GM23338 (cell line): ENCODE data around the gene KCNMA1. TPM values are rescaled to one million over a fixed set of nuclear protein-coding genes. Genes with fewer than 3 reads are reported as not detected.

Experiments
- ATAC-seq: fragments of 200-7000 bp; cut with Tn5 transposase; 3 replicates; pipeline ENCODE4 v1.9.1; 2020
- DNase-seq: peaks from one replicate; pipeline ENCODE4 v3.0.0-alpha.2; 2015; ENCODE audit warnings: low spot score
- H2AFZ ChIP-seq: fragments of 200-600 bp; sonication (generic); 2 replicates; pipeline ENCODE4 v1.8.0; 2016; ENCODE audit warnings: antibody characterized with exemption, mild to moderate bottlenecking, moderate library complexity
- H3F3A ChIP-seq: fragments of 200-600 bp; sonication (generic); replicated peaks from 2 replicates; pipeline ENCODE4 v1.8.0; 2017; ENCODE audit warnings: antibody characterized with exemption, mixed run types, low read depth
- H3K27ac ChIP-seq: fragments of 200-600 bp; sonication (generic); 2 replicates; pipeline ENCODE4 v1.6.1; 2016; ENCODE audit warnings: low read depth
- H3K27me3 ChIP-seq: fragments of 200-600 bp; sonication (generic); 2 replicates; pipeline ENCODE4 v1.8.0; 2016; ENCODE audit warnings: mild to moderate bottlenecking, mixed run types, moderate library complexity; ENCODE audit not compliant: insufficient read depth
- H3K36me3 ChIP-seq: fragments of 200-600 bp; sonication (generic); 2 replicates; pipeline ENCODE4 v1.8.0; 2016; ENCODE audit warnings: mild to moderate bottlenecking; ENCODE audit not compliant: insufficient read depth
- H3K4me1 ChIP-seq: fragments of 200-600 bp; sonication (generic); 2 replicates; pipeline ENCODE4 v1.8.0; 2016; ENCODE audit warnings: mild to moderate bottlenecking, moderate library complexity; ENCODE audit not compliant: insufficient read depth
- H3K4me2 ChIP-seq: fragments of 200-600 bp; sonication (generic); 2 replicates; pipeline ENCODE4 v1.7.1; 2017; ENCODE audit warnings: mixed run types
- H3K4me3 ChIP-seq: fragments of 200-600 bp; sonication (generic); 2 replicates; pipeline ENCODE4 v1.6.1; 2016; ENCODE audit warnings: mixed run types
- H3K79me2 ChIP-seq: fragments of 200-600 bp; sonication (generic); replicated peaks from 2 replicates; pipeline ENCODE4 v1.8.0; 2017; ENCODE audit warnings: mild to moderate bottlenecking; ENCODE audit not compliant: insufficient read depth
- H3K9me2 ChIP-seq: fragments of 200-600 bp; sonication (generic); 2 replicates; pipeline ENCODE4 v1.8.0; 2017; ENCODE audit not compliant: insufficient read depth
- H4K20me1 ChIP-seq: fragments of 200-600 bp; sonication (generic); replicated peaks from 2 replicates; pipeline ENCODE4 v1.8.0; 2017; ENCODE audit warnings: mild to moderate bottlenecking; ENCODE audit not compliant: insufficient read depth
- H3K27ac Mint-ChIP-seq: 2 replicates; pipeline ENCODE4 v1.8.0; 2020; ENCODE audit warnings: inconsistent platforms, mild to moderate bottlenecking, moderate library complexity, mixed read lengths
- H3K27me3 Mint-ChIP-seq: 3 replicates; pipeline ENCODE4 v1.8.0; 2022; ENCODE audit warnings: low read depth, mild to moderate bottlenecking, moderate library complexity, mixed read lengths, inconsistent platforms; ENCODE audit not compliant: insufficient read depth, poor library complexity
- H3K36me3 Mint-ChIP-seq: 3 replicates; pipeline ENCODE4 v1.8.0; 2021; ENCODE audit warnings: low read depth, mild to moderate bottlenecking, inconsistent platforms, moderate library complexity, mixed read lengths
- H3K4me1 Mint-ChIP-seq: 3 replicates; pipeline ENCODE4 v1.8.0; 2020; ENCODE audit warnings: mild to moderate bottlenecking, inconsistent platforms, mixed read lengths
- H3K4me3 Mint-ChIP-seq: 3 replicates; pipeline ENCODE4 v1.8.0; 2021; ENCODE audit warnings: moderate library complexity, mild to moderate bottlenecking, inconsistent platforms, mixed read lengths
- H3K9me3 Mint-ChIP-seq: 3 replicates; pipeline ENCODE4 v1.8.0; 2020; ENCODE audit warnings: moderate library complexity, mild to moderate bottlenecking, inconsistent platforms, mixed read lengths
- CREB1 ChIP-seq: fragments of 250-450 bp; sonication (Bioruptor Pico); IDR thresholded peaks from 2 replicates; pipeline ENCODE4 v1.5.0; 2020; ENCODE audit warnings: low read depth, mild to moderate bottlenecking, moderate library complexity
- EZH2 ChIP-seq: fragments of 200-600 bp; sonication (generic); IDR thresholded peaks from one replicate; pipeline ENCODE4 v1.8.0; 2017; ENCODE audit warnings: antibody characterized with exemption, mild to moderate bottlenecking, low read depth; ENCODE audit not compliant: unreplicated experiment
- EZH2phosphoT487 ChIP-seq: fragments of 200-600 bp; sonication (generic); IDR thresholded peaks from one replicate; pipeline ENCODE4 v1.8.1; 2018; ENCODE audit warnings: antibody characterized with exemption; ENCODE audit not compliant: unreplicated experiment
- JUNB ChIP-seq: IDR thresholded peaks from one replicate; pipeline ENCODE4 v1.6.1; 2016; ENCODE audit warnings: antibody characterized with exemption; ENCODE audit not compliant: unreplicated experiment
- NANOG ChIP-seq: IDR thresholded peaks from 2 replicates; pipeline ENCODE4 v1.6.1; 2016; ENCODE audit warnings: antibody characterized with exemption, borderline replicate concordance
- POLR2AphosphoS5 ChIP-seq: IDR thresholded peaks from 2 replicates; pipeline ENCODE4 v1.6.1; 2016; ENCODE audit warnings: antibody characterized with exemption, low read depth
- REST ChIP-seq: IDR thresholded peaks from one replicate; pipeline ENCODE4 v1.6.1; 2018; ENCODE audit warnings: antibody characterized with exemption; ENCODE audit not compliant: unreplicated experiment
- STAT1 ChIP-seq: IDR thresholded peaks from one replicate; pipeline ENCODE4 v1.6.1; 2016; ENCODE audit warnings: antibody characterized with exemption; ENCODE audit not compliant: unreplicated experiment
- ZNF114 ChIP-seq: fragments of 250-450 bp; sonication (Bioruptor Pico); IDR thresholded peaks from 2 replicates; pipeline ENCODE4 v1.5.0; 2020; ENCODE audit warnings: mild to moderate bottlenecking, moderate library complexity
- ZNF331 ChIP-seq: fragments of 250-450 bp; sonication (Bioruptor Pico); IDR thresholded peaks from 2 replicates; pipeline ENCODE4 v1.5.0; 2020; ENCODE audit warnings: low read depth, mild to moderate bottlenecking, moderate library complexity
- ZNF462 ChIP-seq: fragments of 250-450 bp; sonication (Bioruptor Pico); IDR thresholded peaks from 2 replicates; pipeline ENCODE4 v1.5.0; 2020; ENCODE audit warnings: mild to moderate bottlenecking, moderate library complexity
- polyA plus RNA-seq: library from polyadenylated mRNA; unstranded; fragments of >200 nt; fragmentation: Nextera tagmentation; extraction: Ambion mirVana; gene quantifications from 2 replicates; pipeline ENCODE4 v1.2.1, GENCODE V29; 2016
- total RNA-seq: library from RNA; depleted of rRNA; stranded (reverse); fragments of >200 nt; shearing (Covaris generic); gene quantifications from 2 replicates; pipeline ENCODE4 v1.2.3, GENCODE V29; 2014
- TF ChIP-seq, protein P1 (sequence below): IDR thresholded peaks from 2 replicates; pipeline ENCODE4 v1.6.1; 2016; ENCODE audit warnings: antibody characterized with exemption
- TF ChIP-seq, protein P2 (sequence below), 2 experiments: fragments of 200-600 bp in 1 of 2; sonication (generic) in 1 of 2; conservative IDR thresholded peaks; 2 replicates each; pipeline versions ENCODE4 v1.5.1 to v1.6.1; 2016 to 2017; ENCODE audit warnings: antibody characterized with exemption in 2 of 2, low read depth in 2 of 2, mild to moderate bottlenecking in 2 of 2, moderate library complexity in 1 of 2

The KCNMA1 gene
- total and polyA plus RNA-seq, 2 experiments from 2014 or later: 8.2 to 9.0 TPM

DNA sequence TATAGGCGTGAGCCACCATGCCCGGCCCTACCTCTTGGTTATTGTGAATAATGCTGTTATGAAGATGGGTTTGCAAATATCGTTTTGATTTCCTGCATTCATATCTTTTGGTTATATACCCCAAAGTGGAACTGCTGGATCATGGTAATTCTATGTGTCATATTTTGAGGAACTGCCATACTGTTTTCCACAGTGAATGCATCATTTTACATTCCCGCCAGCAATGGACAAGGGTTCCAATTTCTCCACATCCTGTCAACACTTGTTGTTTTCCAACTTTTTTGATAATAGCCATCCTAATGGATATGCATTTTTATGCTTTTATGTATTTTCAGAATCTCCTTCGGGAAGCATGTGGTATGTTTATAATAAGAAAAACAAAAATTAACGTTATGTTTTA lies 128.2 kb downstream of the KCNMA1 start:
- Histone ChIP-seq H3K4me1 (peaks cover 12% of the 10 kb centered on the region; the same call in 1 of the 2 replicates), H3F3A (no peaks in the 10 kb centered on the region), H3K27ac (no peak overlapping the region), H3K4me3 (no peak overlapping the region), H2AFZ (no peak overlapping the region), H3K36me3 (no peaks in the 10 kb centered on the region), H3K27me3 (no peaks in the 10 kb centered on the region), H4K20me1 (no peaks in the 10 kb centered on the region), H3K9me2 (0 out of 2 replicates have a peak, but pooled peaks cover 2% of the 10 kb centered on the region), H3K79me2 (no peaks in the 10 kb centered on the region), H3K4me2 (no peak overlapping the region)
- H3K36me3 Mint-ChIP-seq: no peaks in the 10 kb centered on the region
- no peak for DNase-seq
- no peaks in the 10 kb centered on the region for H3K27me3 Mint-ChIP-seq
- no peaks in the 10 kb centered on the region for H3K9me3 Mint-ChIP-seq
- TF ChIP-seq NANOG: no peak
- TF ChIP-seq ZNF331 (CRISPR knock-in tag): no peak
- TF ChIP-seq POLR2AphosphoS5: no peak
- TF ChIP-seq JUNB: no peak
- TF ChIP-seq STAT1: no peak
- TF ChIP-seq, protein P1, sequence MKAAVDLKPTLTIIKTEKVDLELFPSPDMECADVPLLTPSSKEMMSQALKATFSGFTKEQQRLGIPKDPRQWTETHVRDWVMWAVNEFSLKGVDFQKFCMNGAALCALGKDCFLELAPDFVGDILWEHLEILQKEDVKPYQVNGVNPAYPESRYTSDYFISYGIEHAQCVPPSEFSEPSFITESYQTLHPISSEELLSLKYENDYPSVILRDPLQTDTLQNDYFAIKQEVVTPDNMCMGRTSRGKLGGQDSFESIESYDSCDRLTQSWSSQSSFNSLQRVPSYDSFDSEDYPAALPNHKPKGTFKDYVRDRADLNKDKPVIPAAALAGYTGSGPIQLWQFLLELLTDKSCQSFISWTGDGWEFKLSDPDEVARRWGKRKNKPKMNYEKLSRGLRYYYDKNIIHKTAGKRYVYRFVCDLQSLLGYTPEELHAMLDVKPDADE: no peak
- TF ChIP-seq ZNF462: no peak
- no peak for TF ChIP-seq CREB1 (CRISPR knock-in tag)
- no peak for TF ChIP-seq EZH2phosphoT487
- no peak for TF ChIP-seq ZNF114 (CRISPR knock-in tag)
- TF ChIP-seq, protein P2, sequence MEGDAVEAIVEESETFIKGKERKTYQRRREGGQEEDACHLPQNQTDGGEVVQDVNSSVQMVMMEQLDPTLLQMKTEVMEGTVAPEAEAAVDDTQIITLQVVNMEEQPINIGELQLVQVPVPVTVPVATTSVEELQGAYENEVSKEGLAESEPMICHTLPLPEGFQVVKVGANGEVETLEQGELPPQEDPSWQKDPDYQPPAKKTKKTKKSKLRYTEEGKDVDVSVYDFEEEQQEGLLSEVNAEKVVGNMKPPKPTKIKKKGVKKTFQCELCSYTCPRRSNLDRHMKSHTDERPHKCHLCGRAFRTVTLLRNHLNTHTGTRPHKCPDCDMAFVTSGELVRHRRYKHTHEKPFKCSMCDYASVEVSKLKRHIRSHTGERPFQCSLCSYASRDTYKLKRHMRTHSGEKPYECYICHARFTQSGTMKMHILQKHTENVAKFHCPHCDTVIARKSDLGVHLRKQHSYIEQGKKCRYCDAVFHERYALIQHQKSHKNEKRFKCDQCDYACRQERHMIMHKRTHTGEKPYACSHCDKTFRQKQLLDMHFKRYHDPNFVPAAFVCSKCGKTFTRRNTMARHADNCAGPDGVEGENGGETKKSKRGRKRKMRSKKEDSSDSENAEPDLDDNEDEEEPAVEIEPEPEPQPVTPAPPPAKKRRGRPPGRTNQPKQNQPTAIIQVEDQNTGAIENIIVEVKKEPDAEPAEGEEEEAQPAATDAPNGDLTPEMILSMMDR (conservative IDR thresholded peaks at IDR 0.05; ENCODE audit: low read depth in 2 of 2): no peak
- TF ChIP-seq EZH2: no peak
- no peak for TF ChIP-seq REST
- no peak overlapping the region for H3K27ac Mint-ChIP-seq
- H3K4me1 Mint-ChIP-seq: peaks cover 22% of the 10 kb centered on the region
- ATAC-seq: no peak
- H3K4me3 Mint-ChIP-seq: no peak overlapping the region
